Measurements from ENCODE around the gene PGAM2.

Gene PGAM2

GRCh38 chr7:44066494-44067063 lies 1.2 kb upstream of the PGAM2 start:
- DNase-seq (ENCODE audit: low spot score) = no peak

GRCh38 chr7:44066111-44066460 lies 719 bp upstream of the PGAM2 start:
- DNase-seq (ENCODE audit: low spot score) = no peak

- DNase-seq (ENCODE audit: low spot score) = no peak
Measured at GRCh38 chr7:44064791-44065430, 456 bp downstream of the PGAM2 start.

GRCh38 chr7:44063894-44064651 lies 1.3 kb downstream of the PGAM2 start:
- no peak for DNase-seq (ENCODE audit: low spot score)

GRCh38 chr7:44063547-44063893 lies 1.8 kb downstream of the PGAM2 start:
- no peak for DNase-seq (ENCODE audit: low spot score)

GRCh38 chr7:44062903-44063295 lies 2.5 kb downstream of the PGAM2 start:
- no peak for DNase-seq (ENCODE audit: low spot score)

- no peak for DNase-seq (ENCODE audit: low spot score)
Measured at GRCh38 chr7:44062180-44062902, 3.0 kb downstream of the PGAM2 start.

GRCh38 chr7:44061645-44062179 lies 3.7 kb downstream of the PGAM2 start:
- DNase-seq (ENCODE audit: low spot score) = no peak

GRCh38 chr7:44060948-44061644 lies 4.3 kb downstream of the PGAM2 start:
- DNase-seq (ENCODE audit: low spot score) = no peak

GRCh38 chr7:44060091-44060947 lies 5.0 kb downstream of the PGAM2 start:
- DNase-seq (ENCODE audit: low spot score) = no peak

GRCh38 chr7:44059219-44060090 lies 5.9 kb downstream of the PGAM2 start:
- DNase-seq (ENCODE audit: low spot score) = no peak

- DNase-seq (ENCODE audit: low spot score) = no peak
Measured at GRCh38 chr7:44058759-44059218, 6.6 kb downstream of the PGAM2 start.

- no peak for DNase-seq (ENCODE audit: low spot score)
Measured at GRCh38 chr7:44057849-44058758, 7.3 kb downstream of the PGAM2 start.

- no peak for DNase-seq (ENCODE audit: low spot score)
Measured at GRCh38 chr7:44057181-44057848, 8.1 kb downstream of the PGAM2 start.

GRCh38 chr7:44056681-44057080 lies 8.7 kb downstream of the PGAM2 start:
- DNase-seq (ENCODE audit: low spot score) = no peak

GRCh38 chr7:44052771-44053365 lies 12.5 kb downstream of the PGAM2 start:
- DNase-seq (ENCODE audit: low spot score) = peak; percentile 34

GRCh38 chr7:44051611-44052220 lies 13.7 kb downstream of the PGAM2 start:
- DNase-seq (ENCODE audit: low spot score) = no peak
